ENCODE results near the gene RASSF7. TPM values are rescaled to one million over a fixed set of nuclear protein-coding genes. Genes with fewer than 3 reads are reported as not detected.

RASSF7 gene
- total RNA-seq, 4 donors from 2014 or later = 2.9 to 24.4 (median 13.7) TPM

DNA sequence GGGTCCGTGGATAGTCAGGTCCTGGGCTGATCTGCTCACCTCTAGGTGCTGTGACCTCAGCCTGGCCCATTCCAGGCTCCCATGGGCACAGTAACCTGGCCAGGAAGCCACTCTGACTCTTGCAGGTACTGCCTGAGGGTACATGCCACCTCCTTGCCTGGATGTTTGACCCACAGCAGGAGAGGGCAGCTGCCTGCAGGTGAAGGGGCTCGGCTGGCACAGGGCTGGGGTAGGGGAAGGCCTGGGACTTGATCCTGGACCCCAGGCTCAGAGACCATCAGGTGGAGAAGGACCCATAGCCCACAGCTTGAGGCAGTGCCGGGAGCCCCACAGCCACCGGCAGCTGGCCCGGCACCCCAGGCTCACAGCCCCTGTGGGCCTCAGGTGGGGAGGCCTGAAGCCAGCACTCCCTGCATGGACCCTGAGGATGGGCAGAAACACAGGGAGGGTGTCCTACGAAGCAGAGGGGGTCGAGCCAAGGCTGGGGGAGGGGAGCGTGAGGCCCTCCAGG is 20.7 kb upstream of the RASSF7 start:
- WGBS = 81% methylated on average over 2 of the region's 8 CpGs
- peaks cover 15 to 24% (median 21%) of the 10 kb centered on the region in 4 donors for H3K4me1 ChIP-seq
- peaks cover 0 to 45% (median 9%) of the 10 kb centered on the region in 4 donors for H3K27me3 ChIP-seq
- no peak overlapping the region for H3K27ac ChIP-seq (replicated peaks in 1 of 4)
- H3K9me3 ChIP-seq = no peaks in the 10 kb centered on the region
- DNase-seq (ENCODE audit: extremely low spot score) = no peak
- intact Hi-C loops (cut with DNase I) = no loop called here
- no peaks in the 10 kb centered on the region for H3K36me3 ChIP-seq
- TF ChIP-seq EP300 (IDR thresholded peaks at IDR 0.05) (no peak), CTCF (IDR thresholded peaks at IDR 0.05) (no peak), POLR2AphosphoS5 (IDR thresholded peaks at IDR 0.05) (no peak), POLR2A (IDR thresholded peaks at IDR 0.05; ENCODE audit: low read depth) (no peak)
- no peak overlapping the region for H3K4me3 ChIP-seq

DNA sequence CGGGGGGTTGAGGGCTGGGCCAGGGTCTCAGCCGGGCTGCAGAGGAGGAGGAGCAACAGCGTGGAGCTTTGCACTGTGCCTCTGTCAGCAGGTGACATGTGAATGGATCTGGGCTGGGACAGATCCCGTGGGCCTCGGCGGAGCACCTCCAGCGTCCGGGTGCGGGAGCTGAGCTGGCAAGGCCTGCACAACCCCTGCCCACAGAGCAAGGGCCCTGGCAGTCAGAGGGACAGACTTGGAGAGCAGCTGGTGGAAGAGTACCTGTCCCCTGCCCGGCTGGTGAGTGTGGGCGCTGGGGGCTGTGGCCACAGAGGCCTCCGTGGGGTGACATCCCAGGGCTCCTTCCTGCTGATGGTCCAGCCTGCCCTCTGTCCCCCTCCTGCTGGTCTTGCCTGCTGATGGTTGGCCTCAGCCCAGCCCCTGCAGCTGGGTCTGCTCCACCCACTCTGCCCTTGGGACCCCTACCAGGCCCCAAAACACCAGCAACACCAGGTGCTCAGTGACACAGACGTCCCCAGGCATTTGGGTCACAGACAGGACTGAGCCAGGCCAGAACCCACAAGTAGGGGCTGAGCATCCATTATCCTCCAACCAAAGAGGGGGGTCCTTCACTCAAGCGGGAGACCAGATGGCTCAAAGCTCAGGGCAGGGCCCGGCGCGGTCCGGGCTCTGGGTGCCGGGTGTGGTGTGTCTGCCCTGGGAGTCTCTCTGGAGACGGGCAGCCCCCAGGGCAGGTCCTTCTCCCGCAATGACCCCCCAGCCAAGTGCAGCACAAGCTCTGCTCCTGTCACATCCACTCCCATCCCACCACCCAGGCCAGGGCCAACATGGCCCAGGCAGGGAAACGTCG is 20.0 kb upstream of the RASSF7 start:
- intact Hi-C loops (cut with DNase I) = no loop called here
- TF ChIP-seq POLR2A (IDR thresholded peaks at IDR 0.05; ENCODE audit: low read depth) (no peak), CTCF (IDR thresholded peaks at IDR 0.05) (no peak), POLR2AphosphoS5 (IDR thresholded peaks at IDR 0.05) (no peak), EP300 (IDR thresholded peaks at IDR 0.05) (no peak)
- no peaks in the 10 kb centered on the region for H3K9me3 ChIP-seq
- H3K27me3 ChIP-seq = peaks cover 0 to 50% (median 9%) of the 10 kb centered on the region in 4 donors
- no peak overlapping the region for H3K4me3 ChIP-seq
- no peaks in the 10 kb centered on the region for H3K36me3 ChIP-seq
- 85% methylated on average over 9 of the region's 23 CpGs for WGBS
- peaks cover 15 to 23% (median 20%) of the 10 kb centered on the region in 4 donors for H3K4me1 ChIP-seq
- no peak for DNase-seq (ENCODE audit: extremely low spot score)
- no peak overlapping the region for H3K27ac ChIP-seq (replicated peaks in 1 of 4)

- H3K9me3 ChIP-seq = no peaks in the 10 kb centered on the region
- peaks cover 0 to 50% (median 9%) of the 10 kb centered on the region in 4 donors for H3K27me3 ChIP-seq
- no peak overlapping the region for H3K27ac ChIP-seq (replicated peaks in 1 of 4)
- DNase-seq (ENCODE audit: extremely low spot score) = no peak
- no peaks in the 10 kb centered on the region for H3K36me3 ChIP-seq
- peaks cover 9 to 16% (median 14%) of the 10 kb centered on the region in 4 donors for H3K4me1 ChIP-seq
- intact Hi-C loops (cut with DNase I) = no loop called here
- TF ChIP-seq POLR2AphosphoS5 (IDR thresholded peaks at IDR 0.05) = no peak
- no peak for TF ChIP-seq CTCF (IDR thresholded peaks at IDR 0.05)
- TF ChIP-seq POLR2A (IDR thresholded peaks at IDR 0.05; ENCODE audit: low read depth) = no peak
- TF ChIP-seq EP300 (IDR thresholded peaks at IDR 0.05) = no peak
- WGBS = 93% methylated on average over 11 of the region's 20 CpGs
- H3K4me3 ChIP-seq = no peak overlapping the region
These were observed 19.3 kb upstream of the RASSF7 start for GRCh38 chr11:541433-541885.

DNA sequence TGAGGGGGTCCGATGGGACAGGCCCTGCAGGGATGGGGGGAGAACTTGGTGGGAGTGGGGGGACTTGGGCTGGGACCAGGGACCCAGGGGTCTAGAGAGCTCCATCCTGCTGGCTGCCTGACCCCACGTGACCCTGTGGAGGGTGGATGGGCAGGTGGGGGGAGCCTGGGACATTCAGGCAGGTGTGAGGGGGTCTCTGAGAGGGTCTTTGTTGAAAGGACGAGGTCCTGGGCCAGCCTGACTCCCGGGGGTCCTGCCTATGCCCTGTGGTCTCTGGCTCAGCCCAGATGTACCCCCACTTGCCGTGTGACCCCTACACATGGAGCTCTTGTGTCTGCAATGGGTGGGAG is 16.0 kb upstream of the RASSF7 start:
- intact Hi-C loops (cut with DNase I) = no loop called here
- DNase-seq (ENCODE audit: extremely low spot score) = no peak
- H3K4me1 ChIP-seq = no peaks in the 10 kb centered on the region
- no peak for TF ChIP-seq EP300 (IDR thresholded peaks at IDR 0.05)
- TF ChIP-seq CTCF (IDR thresholded peaks at IDR 0.05) = no peak
- TF ChIP-seq POLR2A (IDR thresholded peaks at IDR 0.05; ENCODE audit: low read depth) = no peak
- TF ChIP-seq POLR2AphosphoS5 (IDR thresholded peaks at IDR 0.05) = no peak
- H3K4me3 ChIP-seq = no peak overlapping the region
- whole genome bisulfite sequencing = 94% methylated on average over 2 of the region's 5 CpGs
- no peaks in the 10 kb centered on the region for H3K9me3 ChIP-seq
- H3K27ac ChIP-seq (replicated peaks in 1 of 4) = no peak overlapping the region
- no peaks in the 10 kb centered on the region for H3K36me3 ChIP-seq
- H3K27me3 ChIP-seq = peaks cover 0 to 32% (median 0%) of the 10 kb centered on the region in 4 donors
